GM12891 (cell line): ENCODE measurements around the gene ANXA3.

Experiments
- POLR2A ChIP-seq: IDR thresholded peaks from 2 replicates; pipeline ENCODE4 v1.6.1; 2011; ENCODE audit warnings: low read depth, low read length, control low read depth
- POLR2AphosphoS5 ChIP-seq: IDR thresholded peaks from 2 replicates; pipeline ENCODE4 v1.6.1; 2011; ENCODE audit warnings: low read depth, low read length, control low read depth
- TAF1 ChIP-seq: IDR thresholded peaks from 2 replicates; pipeline ENCODE4 v1.6.1; 2011; ENCODE audit warnings: low read depth, low read length, control low read depth

GRCh38 chr4:78602334-78602733 lies 50.8 kb downstream of the ANXA3 start:
- no peak for TF ChIP-seq POLR2AphosphoS5
- no peak for TF ChIP-seq POLR2A
- no peak for TF ChIP-seq TAF1
